Measurements from ENCODE around the gene ZBTB32.

DNA sequence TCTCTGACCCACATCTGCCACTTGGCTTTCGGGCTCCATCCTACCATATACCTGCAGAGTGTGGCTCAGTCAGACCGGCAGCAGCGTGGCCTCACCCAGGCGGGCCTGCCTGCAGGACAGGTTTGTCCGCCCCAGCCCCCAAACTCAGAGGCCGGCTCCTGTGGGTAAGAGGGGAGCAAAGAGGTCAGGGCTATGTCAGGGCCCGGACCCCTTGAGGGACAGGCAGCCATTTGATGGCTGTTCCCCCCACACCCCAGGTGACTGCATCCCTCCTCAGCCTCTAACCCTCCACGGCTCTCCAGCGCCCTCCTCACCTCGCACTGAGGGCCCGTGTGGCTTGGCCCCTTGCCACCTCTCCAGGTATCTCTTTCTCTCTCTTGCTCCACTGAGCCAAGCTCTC is 12.3 kb upstream of the ZBTB32 start:
- TF ChIP-seq CTCF (IDR thresholded peaks at IDR 0.05) = no peak
- no peak for TF ChIP-seq POLR2A (IDR thresholded peaks at IDR 0.05)
